Stimulated activated CD8-positive, alpha-beta memory T cell treated with anti-CD3 and anti-CD28 coated beads, Interleukin-12 subunit alpha, Interleukin-12 subunit beta, amount 100 ng/mL, for 24 hours (primary cell): Measurements from ENCODE around the gene AHSG.
"Not testable (repeated sequence)": the region's sequence is repeated elsewhere in the genome, so short reads cannot be mapped to it uniquely, and the experiment has no call there.

Experiments
- DNase-seq: peaks from one replicate; pipeline ENCODE4 v3.0.0-alpha.2; 2020; ENCODE audit errors: extremely low read depth

AHSG gene

DNA sequence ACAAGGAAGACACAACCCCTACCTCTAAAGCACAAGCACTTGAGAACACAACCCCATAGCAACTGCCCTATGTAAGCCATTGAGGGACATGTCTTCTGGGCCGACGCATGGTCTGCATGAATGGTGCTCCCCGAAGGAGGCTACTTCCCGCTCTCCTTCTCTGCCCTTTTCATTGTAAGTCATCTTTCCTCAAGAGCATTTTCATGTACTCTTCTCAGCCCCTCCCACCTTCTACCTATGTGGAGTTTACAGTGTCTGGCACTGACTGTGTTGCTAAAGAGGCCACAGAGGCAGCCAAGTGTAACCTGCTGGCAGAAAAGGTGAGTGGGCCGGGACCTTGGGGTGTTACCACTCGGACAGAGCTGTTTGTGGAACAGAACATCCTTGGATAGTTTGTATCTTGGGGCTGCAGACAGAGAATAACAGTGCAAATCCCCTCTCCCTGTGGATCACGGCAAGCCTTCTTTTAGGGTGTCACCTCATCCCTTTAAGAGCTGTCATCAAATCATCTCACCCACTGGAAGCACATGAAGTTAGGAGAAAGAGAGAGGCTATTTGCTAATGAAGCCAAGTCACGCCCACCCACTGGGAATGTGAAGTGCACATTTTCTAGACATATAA, 5.6 kb downstream of the AHSG start:
- DNase-seq, result no peak

GRCh38 chr3:186619787-186620212, 6.9 kb downstream of the AHSG start:
- DNase-seq, result no peak

- DNase-seq, result no peak
Measured at GRCh38 chr3:186620213-186621092, 7.6 kb downstream of the AHSG start.

DNA sequence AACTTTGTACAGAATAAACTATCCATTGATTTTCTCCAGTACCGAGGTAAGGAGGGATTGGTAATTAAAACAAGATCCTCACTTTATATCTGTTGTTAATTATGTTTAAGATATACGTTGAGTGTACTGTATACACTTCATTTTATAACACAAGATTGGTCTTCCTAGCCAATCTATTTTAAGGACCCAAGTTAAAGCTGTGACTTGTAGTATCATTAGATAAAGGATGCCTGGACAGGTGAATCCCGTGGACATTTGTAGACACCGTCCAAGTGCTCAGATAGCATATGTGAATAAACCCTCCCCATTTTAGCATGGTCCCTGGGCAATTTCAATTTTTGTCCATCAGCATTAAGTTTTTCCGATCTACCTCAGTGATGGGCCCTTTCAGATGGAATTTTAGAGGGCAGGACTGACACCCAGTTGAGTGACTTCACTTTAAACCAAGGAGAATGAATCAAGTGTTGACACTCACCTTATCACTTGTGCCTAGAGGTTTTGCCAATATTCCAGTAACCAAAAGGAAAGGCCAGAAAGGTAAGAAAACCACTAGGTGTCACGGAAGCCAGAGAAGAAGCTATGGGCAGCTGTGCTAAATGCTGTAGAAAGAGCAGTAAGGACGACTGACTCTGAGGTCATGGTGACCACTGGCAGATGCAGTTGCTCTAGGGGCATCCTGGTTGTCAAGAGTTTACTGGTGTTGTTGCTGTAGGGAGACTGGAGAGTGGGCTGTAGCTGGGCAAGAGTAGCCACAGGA, 9.2 kb downstream of the AHSG start:
- no peak for DNase-seq

DNA sequence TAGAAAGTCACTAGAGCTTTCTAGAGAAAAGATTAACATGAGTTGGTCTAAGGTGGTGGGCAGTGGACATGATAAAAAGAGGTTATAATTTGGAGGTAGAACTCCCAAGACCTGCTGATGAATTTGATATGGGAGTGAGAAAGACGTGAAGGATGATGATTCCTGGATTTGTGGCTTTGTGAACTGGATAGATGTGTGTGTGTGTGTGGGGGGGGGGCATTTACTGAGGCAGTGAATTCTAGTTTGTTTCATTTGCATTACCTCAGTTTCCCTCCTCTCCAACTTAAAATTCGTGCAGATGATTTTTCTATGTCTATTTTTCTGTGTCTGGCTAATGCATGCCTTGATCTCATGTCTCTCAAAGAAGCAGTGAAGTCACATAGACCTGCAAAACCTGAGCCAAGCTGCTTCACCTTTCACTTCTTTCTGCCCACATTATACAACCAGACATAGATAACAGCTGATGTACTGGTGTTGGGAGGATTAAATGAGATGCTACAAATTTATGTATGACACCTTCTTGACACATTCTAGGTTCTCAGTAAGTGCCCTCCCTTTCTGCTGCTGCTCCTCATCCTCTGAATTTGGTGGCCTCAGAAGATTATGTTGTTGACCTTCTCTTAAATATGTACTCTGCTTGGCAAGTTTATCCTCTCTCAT, 9.9 kb downstream of the AHSG start:
- DNase-seq, result no peak

DNA sequence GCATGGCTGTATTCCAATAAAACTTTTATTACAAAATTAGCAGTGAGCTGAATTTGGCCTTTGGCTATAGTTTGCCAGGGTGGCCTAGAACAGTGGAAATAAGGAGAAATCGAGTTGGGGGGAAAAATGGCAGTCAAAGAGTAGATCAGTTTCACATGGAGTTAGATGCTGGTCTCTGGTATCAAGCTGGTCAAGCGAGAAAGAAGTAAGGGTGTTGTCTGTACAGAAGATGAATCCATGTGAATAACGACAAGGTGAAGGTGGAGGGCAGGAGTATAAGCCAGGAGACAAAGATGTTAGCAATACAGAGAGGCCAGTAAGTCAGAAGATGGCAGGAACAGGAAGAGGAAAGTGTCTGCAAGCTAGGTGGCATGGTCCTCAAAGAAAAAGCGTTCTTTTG, 11.7 kb downstream of the AHSG start:
- DNase-seq, result no peak

DNA sequence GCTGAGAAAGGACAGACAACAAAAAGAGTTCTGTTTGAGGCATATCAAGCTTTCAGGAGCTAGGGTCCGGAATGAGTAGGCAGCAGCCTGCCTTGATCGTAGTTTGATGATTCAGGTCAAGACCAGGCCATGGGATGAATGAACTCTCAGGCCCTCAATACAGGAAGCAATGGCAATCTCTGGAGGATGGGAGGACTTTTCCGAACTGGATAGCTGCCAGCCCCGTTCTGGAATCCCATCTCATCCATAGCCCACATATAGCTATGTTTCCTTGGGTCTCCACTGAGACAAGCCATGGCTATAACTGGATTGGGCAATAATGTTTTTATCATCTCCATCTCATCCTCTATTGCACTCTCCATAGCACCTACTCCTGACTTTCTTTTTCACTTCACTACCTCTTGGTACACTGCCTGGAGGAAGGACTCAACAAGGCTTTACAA, 12.8 kb downstream of the AHSG start:
- no peak for DNase-seq

GRCh38 chr3:186626254-186626847, 13.5 kb downstream of the AHSG start:
- no peak for DNase-seq

DNA sequence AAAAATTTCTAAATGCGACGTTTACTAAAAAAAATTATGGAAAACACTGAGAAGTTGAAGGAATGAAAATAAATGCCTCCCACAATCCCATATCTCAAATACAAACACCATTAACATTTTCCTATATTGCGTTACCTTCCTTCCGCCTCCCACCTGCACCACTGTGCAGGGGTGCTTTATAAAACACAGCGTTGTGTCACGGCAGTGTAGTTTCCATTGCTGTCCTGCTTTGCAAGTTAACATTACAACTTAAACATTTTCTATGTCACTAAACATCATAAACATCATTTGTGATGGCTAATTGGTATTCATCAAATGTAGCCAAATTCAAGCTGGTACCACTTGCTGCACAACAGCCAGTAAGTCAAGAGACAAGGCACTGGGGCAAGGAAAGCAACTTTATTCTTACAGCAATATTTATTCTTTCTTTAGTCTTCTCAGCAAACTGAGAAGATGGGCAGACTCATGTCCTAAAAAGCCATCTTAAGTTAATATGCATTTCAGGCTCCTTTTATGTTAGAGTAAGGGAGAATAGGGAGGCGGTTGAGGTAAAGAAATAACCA, 15.1 kb downstream of the AHSG start:
- DNase-seq, result no peak

- no peak for DNase-seq
Measured at GRCh38 chr3:186628756-186629155, 15.9 kb downstream of the AHSG start.

DNA sequence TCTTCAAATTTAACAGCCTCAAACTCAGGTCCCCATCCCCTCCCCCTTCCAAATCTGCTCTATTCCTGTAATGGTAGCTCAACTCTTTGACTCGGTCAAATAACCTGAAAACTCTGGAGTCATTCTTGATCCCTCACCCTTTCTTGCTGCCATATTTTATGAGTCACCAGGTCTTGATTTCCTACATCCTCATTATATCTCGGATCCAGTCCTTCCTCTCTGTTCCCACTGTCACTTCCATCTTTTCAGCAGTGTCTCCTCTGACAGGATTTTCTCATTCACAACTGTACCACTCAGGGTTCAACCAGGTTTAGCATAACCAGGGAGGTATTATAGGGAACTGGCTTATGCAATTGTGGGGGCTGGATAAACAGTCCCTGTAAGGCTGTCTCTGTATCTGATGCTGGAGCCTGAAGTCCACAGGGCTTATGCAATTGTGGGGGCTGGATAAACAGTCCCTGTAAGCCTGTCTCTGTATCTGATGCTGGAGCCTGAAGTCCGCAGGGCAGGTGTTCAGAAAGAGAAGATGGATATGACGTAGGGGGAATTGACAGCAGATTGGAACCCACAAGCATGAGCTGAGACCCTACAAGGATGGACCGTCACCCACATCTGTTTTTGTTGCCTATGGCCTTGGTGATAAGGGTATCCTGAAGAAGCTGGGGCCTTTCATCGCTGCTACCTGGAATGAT, 18.2 kb downstream of the AHSG start:
- DNase-seq, result no peak

DNA sequence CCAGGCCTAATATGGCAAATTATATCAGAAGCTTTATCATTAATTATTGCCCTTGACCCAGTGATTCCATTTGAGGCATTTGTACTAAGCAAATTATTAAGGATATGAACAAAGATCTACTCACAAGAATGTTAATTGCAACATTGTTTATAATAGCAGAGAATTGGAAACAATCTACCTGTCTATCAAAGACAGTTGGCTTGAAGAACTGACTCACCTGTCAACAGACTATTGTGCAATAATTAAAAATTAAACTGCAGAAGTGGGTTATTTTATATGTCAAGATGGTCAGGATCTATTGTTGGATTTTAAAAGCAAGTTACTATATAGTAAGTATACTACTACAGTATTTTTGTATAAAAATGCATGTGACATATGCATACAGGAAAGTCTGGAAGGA, 20.6 kb downstream of the AHSG start:
- no peak for DNase-seq

DNA sequence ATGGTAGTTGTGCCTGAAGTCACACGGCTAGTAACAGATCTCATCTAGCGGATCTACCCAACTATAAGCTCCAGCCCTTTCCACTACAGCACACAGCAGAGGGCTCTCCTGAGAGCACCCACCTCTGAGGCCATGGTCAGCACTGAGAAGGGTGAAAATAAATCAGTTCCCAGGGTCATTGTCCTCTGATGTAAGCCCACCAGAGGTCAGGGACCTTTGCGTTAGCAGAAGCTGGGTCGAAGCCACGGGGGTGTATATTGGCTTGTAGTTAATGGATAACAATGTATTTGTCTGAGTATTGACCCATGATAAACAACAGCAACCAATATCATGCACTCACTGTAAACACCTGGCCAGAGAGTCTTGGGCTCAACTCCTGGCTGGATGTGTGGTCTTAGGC, 21.3 kb downstream of the AHSG start:
- not testable (repeated sequence) for DNase-seq

GRCh38 chr3:186635532-186635931, 22.7 kb downstream of the AHSG start:
- DNase-seq, result no peak

DNA sequence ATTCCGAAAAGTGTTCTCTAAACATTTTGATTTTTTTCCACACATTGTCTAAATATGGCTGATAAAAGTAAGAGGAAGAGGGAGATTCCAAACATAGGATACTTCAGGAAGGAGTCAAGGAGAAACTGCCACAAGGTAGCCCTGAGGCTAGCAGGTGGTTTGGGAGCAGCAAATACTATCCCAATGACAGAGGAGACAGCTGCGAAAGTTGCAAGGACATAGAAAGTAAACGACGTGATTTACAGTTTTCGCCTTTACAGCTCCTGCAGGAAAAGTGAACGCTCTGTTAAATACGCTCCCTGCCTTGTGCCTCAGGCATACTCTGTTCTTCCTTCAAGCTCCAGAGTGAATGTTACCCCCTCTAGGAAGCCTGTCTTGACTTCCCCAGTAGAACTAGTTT, 23.7 kb downstream of the AHSG start:
- DNase-seq, result no peak

GRCh38 chr3:186637686-186638085, 24.8 kb downstream of the AHSG start:
- DNase-seq, result no peak

DNA sequence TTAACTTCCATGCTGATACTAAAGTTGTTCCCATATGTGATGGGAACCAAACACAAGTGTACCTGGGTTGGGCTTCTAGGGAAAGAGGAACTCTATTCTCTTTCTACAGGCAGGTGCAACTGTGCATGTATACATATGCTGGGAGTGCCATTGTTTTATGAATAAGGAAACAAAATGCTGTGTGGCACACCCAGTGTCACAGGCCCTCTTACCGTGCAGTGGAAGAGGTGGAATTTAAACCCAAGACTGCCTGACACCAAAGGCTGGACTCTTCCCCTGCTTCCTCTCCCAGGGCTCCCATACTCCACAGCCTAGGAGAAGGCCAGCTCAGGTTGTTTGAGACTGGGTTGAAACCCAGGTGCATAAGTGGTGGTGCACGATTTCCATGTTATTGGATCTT, 25.4 kb downstream of the AHSG start:
- DNase-seq, result no peak

DNA sequence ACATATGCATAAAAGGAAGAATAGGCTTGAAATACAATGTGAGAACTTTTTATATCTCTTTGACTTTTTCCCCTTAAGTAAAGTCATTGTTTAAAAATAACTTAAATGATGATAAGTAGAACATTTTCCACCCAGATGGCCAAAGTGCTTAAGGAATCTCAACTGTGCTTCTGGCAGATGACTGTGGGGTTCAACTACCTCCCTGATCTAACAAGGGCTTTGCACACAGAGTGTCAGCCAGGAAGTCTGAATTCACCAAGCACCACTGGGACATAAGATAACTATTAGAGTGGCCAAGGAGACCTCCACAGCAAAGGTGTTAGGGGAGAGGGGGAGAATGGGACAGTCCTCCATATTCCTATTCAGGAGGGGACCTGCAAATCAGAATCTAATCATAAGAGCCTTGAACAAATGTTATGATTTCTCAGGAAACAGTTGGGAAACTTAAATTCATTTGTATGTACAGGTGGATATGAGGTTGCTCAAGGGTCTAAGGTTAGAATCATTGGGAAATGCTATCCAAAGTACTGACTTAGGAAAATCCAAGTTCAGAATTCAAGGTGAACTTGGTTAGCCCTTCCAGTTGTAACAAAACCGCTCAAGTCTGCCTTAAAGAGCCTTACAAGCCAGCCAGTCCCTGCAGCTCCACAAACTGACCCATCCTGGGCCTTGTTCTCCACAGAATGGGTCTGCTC, 27.1 kb downstream of the AHSG start, which contains the start of gene FETUB:
FETUB (plus strand) TSS at position 622 of the 695 bp plus-strand sequence; CDS start at position 684, 62 bp downstream.
- no peak for DNase-seq

GRCh38 chr3:186640473-186640818, 27.6 kb downstream of the AHSG start:
- no peak for DNase-seq

DNA sequence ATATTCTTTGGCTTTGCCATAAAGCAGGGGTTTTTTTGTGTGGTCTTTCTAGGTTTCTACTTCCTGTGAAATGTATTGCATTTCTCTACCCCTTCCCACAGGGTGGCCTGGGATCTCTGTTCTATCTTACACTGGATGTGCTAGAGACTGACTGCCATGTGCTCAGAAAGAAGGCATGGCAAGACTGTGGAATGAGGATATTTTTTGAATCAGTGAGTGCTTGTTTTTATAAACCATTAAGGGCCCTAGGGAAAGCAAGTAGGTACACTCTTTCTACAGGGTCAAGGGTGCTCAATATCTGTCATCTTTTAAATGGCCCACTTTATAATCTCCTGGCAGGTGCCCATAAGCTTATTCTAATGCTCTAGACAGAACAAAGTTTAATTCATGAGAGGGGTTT, 28.1 kb downstream of the AHSG start:
- no peak for DNase-seq
